SHP77 (cell line): ENCODE results near the gene TTLL11.
A peak's percentile ranks its signal among the peaks of the same experiment; 100 is the strongest.

Experiments used
- DNase-seq, 2 experiments: peaks; one replicate each; lab custom pipeline; 2025; lab: John Stamatoyannopoulos, UW

TTLL11 gene

GRCh38 chr9:121831869-121832268, 261.2 kb downstream of the TTLL11 start:
- DNase-seq, result no peak

- DNase-seq, result no peak
These were observed 262.5 kb downstream of the TTLL11 start for GRCh38 chr9:121830441-121831140.

GRCh38 chr9:121827251-121827967, 265.7 kb downstream of the TTLL11 start:
- no peak for DNase-seq

GRCh38 chr9:121826711-121827110, 266.4 kb downstream of the TTLL11 start:
- no peak for DNase-seq

- no peak for DNase-seq
These were observed 267.9 kb downstream of the TTLL11 start for GRCh38 chr9:121825031-121825691.

GRCh38 chr9:121824651-121825030, 268.5 kb downstream of the TTLL11 start:
- DNase-seq, result no peak

- DNase-seq, result no peak
These were observed 269.5 kb downstream of the TTLL11 start for GRCh38 chr9:121823451-121824169.

- DNase-seq, result peak; percentile 52 to 68
These were observed 270.7 kb downstream of the TTLL11 start for GRCh38 chr9:121822093-121823085.

GRCh38 chr9:121821326-121821725, 271.8 kb downstream of the TTLL11 start:
- DNase-seq, result no peak

- no peak for DNase-seq
These were observed 272.7 kb downstream of the TTLL11 start for GRCh38 chr9:121820286-121821005.

- no peak for DNase-seq
These were observed 273.5 kb downstream of the TTLL11 start for GRCh38 chr9:121819428-121820231.

- no peak for DNase-seq
These were observed 274.2 kb downstream of the TTLL11 start for GRCh38 chr9:121818841-121819427.

GRCh38 chr9:121818016-121818661, 275.0 kb downstream of the TTLL11 start:
- no peak for DNase-seq

GRCh38 chr9:121817476-121817875, 275.6 kb downstream of the TTLL11 start:
- DNase-seq, result no peak

- no peak for DNase-seq
These were observed 276.2 kb downstream of the TTLL11 start for GRCh38 chr9:121816845-121817450.

GRCh38 chr9:121816449-121816817, 276.7 kb downstream of the TTLL11 start:
- DNase-seq, result no peak

GRCh38 chr9:121815546-121816448, 277.3 kb downstream of the TTLL11 start:
- no peak for DNase-seq
